ENCODE data around the gene SMYD4.
A peak's percentile ranks its signal among the peaks of the same experiment; 100 is the strongest.
"Not testable (repeated sequence)": the region's sequence is repeated elsewhere in the genome, so short reads cannot be mapped to it uniquely, and the experiment has no call there.

Gene SMYD4

GRCh38 chr17:1829592-1830257 lies at the start of gene SMYD4, which contains the start of gene RPA1:
Gene SMYD4 (minus strand): TSS chr17:1829902. CDS start chr17:1827994, 1,908 bp downstream.
Gene RPA1 (plus strand): TSS chr17:1830005. CDS start chr17:1830094, 89 bp downstream.
- DNase-seq = peak; percentile 84

- DNase-seq = no peak
These were observed 48.9 kb upstream of the SMYD4 start for GRCh38 chr17:1878419-1879121.

GRCh38 chr17:1875597-1875996 lies 45.9 kb upstream of the SMYD4 start:
- no peak for DNase-seq

- DNase-seq = no peak
These were observed 43.7 kb upstream of the SMYD4 start for GRCh38 chr17:1873418-1873817.

GRCh38 chr17:1872976-1873375 lies 43.3 kb upstream of the SMYD4 start:
- DNase-seq = no peak

- DNase-seq = no peak
These were observed 42.6 kb upstream of the SMYD4 start for GRCh38 chr17:1872254-1872653.

- DNase-seq = peak; percentile 33
These were observed 42.1 kb upstream of the SMYD4 start for GRCh38 chr17:1871756-1872155.

GRCh38 chr17:1870592-1870991 lies 40.9 kb upstream of the SMYD4 start:
- DNase-seq = no peak

- DNase-seq = no peak
These were observed 38.4 kb upstream of the SMYD4 start for GRCh38 chr17:1868090-1868489.

GRCh38 chr17:1867307-1867706 lies 37.6 kb upstream of the SMYD4 start:
- DNase-seq = no peak

- peak; percentile 47 for DNase-seq
These were observed 35.7 kb upstream of the SMYD4 start for GRCh38 chr17:1865252-1866037.

- DNase-seq = no peak
These were observed 31.8 kb upstream of the SMYD4 start for GRCh38 chr17:1861391-1862010.

GRCh38 chr17:1860978-1861377 lies 31.3 kb upstream of the SMYD4 start:
- no peak for DNase-seq

- DNase-seq = not testable (repeated sequence)
These were observed 26.8 kb upstream of the SMYD4 start for GRCh38 chr17:1856462-1856861.

- DNase-seq = no peak
These were observed 24.0 kb upstream of the SMYD4 start for GRCh38 chr17:1853698-1854097.

- DNase-seq = no peak
These were observed 22.6 kb upstream of the SMYD4 start for GRCh38 chr17:1852327-1852726.

GRCh38 chr17:1847191-1847590 lies 17.5 kb upstream of the SMYD4 start:
- DNase-seq = no peak

GRCh38 chr17:1843947-1844346 lies 14.2 kb upstream of the SMYD4 start:
- no peak for DNase-seq

- DNase-seq = no peak
These were observed 9.8 kb upstream of the SMYD4 start for GRCh38 chr17:1839516-1839915.

- no peak for DNase-seq
These were observed 4.9 kb upstream of the SMYD4 start for GRCh38 chr17:1834380-1835149.

- DNase-seq = peak; percentile 7
These were observed 586 bp upstream of the SMYD4 start for GRCh38 chr17:1830288-1830687.

- DNase-seq = no peak
These were observed 498 bp downstream of the SMYD4 start for GRCh38 chr17:1829216-1829591.
